MM.1S (cell line): ENCODE data around the gene GRIK1.

Experiments
- DNase-seq: peaks from one replicate; pipeline ENCODE4 v3.0.0-alpha.2; 2015
- H2AFZ ChIP-seq: fragments of 300-600 bp; sonication (generic); 2 replicates; pipeline ENCODE4 v1.6.0; 2016; ENCODE audit warnings: antibody characterized with exemption, low read length
- H3F3A ChIP-seq: fragments of 300-600 bp; sonication (generic); 2 replicates; pipeline ENCODE4 v1.6.1; 2016; ENCODE audit warnings: mild to moderate bottlenecking, antibody characterized with exemption, low read length, moderate library complexity, mixed read lengths; ENCODE audit not compliant: insufficient read depth
- H3K27ac ChIP-seq: fragments of 300-600 bp; sonication (generic); 2 replicates; pipeline ENCODE4 v1.5.1; 2016; ENCODE audit warnings: mild to moderate bottlenecking, low read length
- H3K27me3 ChIP-seq: fragments of 300-600 bp; sonication (generic); replicated peaks from 2 replicates; pipeline ENCODE4 v1.6.0; 2016; ENCODE audit warnings: low read length; ENCODE audit not compliant: insufficient read depth
- H3K36me3 ChIP-seq: fragments of 300-600 bp; sonication (generic); replicated peaks from 2 replicates; pipeline ENCODE4 v1.6.1; 2016; ENCODE audit warnings: mild to moderate bottlenecking, low read length, mixed read lengths; ENCODE audit not compliant: insufficient read depth
- H3K4me1 ChIP-seq: fragments of 300-600 bp; sonication (generic); 2 replicates; pipeline ENCODE4 v1.6.1; 2016; ENCODE audit warnings: low read length, mixed read lengths
- H3K4me2 ChIP-seq: fragments of 300-600 bp; sonication (generic); 2 replicates; pipeline ENCODE4 v1.6.0; 2016; ENCODE audit warnings: low read depth, low read length
- H3K4me3 ChIP-seq: fragments of 300-600 bp; sonication (generic); 2 replicates; pipeline ENCODE4 v1.5.1; 2016; ENCODE audit warnings: low read length, mixed read lengths
- H3K79me2 ChIP-seq: fragments of 300-600 bp; sonication (generic); 2 replicates; pipeline ENCODE4 v1.6.1; 2016; ENCODE audit warnings: mixed run types, low read length, mixed read lengths
- H3K9ac ChIP-seq: fragments of 300-600 bp; sonication (generic); 2 replicates; pipeline ENCODE4 v1.6.1; 2016; ENCODE audit warnings: low read length, mixed read lengths
- H3K9me2 ChIP-seq: fragments of 300-600 bp; sonication (generic); replicated peaks from 2 replicates; pipeline ENCODE4 v1.6.1; 2016; ENCODE audit warnings: mild to moderate bottlenecking, low read length, mixed read lengths; ENCODE audit not compliant: insufficient read depth
- H3K9me3 ChIP-seq: fragments of 300-600 bp; sonication (generic); replicated peaks from 2 replicates; pipeline ENCODE4 v1.6.1; 2016; ENCODE audit warnings: mild to moderate bottlenecking, low read length, mixed read lengths; ENCODE audit not compliant: insufficient read depth
- H4K20me1 ChIP-seq: fragments of 300-600 bp; sonication (generic); 2 replicates; pipeline ENCODE4 v1.6.1; 2016; ENCODE audit warnings: mild to moderate bottlenecking, low read length, moderate library complexity, mixed read lengths; ENCODE audit not compliant: insufficient read depth
- EZH2 ChIP-seq: fragments of 300-600 bp; sonication (generic); optimal IDR thresholded peaks from 2 replicates; pipeline ENCODE3; 2017; ENCODE audit warnings: low read depth, mild to moderate bottlenecking, antibody characterized with exemption, low read length, mixed read lengths
- EZH2phosphoT487 ChIP-seq: fragments of 300-600 bp; sonication (generic); IDR thresholded peaks from 2 replicates; pipeline ENCODE4 v1.6.1; 2018; ENCODE audit warnings: antibody characterized with exemption, low read length
- TF ChIP-seq, protein P1 (sequence below): fragments of 300-600 bp; sonication (generic); IDR thresholded peaks from 2 replicates; pipeline ENCODE4 v1.5.1; 2016; ENCODE audit warnings: antibody characterized with exemption, low read length, mixed read lengths

GRIK1 gene

GRCh38 chr21:29676395-29676794 lies 263.4 kb downstream of the GRIK1 start:
- Histone ChIP-seq H3K9me2 (no peaks in the 10 kb centered on the region), H3K36me3 (no peaks in the 10 kb centered on the region), H3F3A (no peaks in the 10 kb centered on the region), H3K9ac (no peak overlapping the region), H3K4me1 (no peaks in the 10 kb centered on the region), H3K4me2 (no peak overlapping the region), H3K27ac (no peak overlapping the region), H2AFZ (no peak overlapping the region), H4K20me1 (no peaks in the 10 kb centered on the region), H3K4me3 (no peak overlapping the region), H3K9me3 (no peaks in the 10 kb centered on the region), H3K27me3 (no peaks in the 10 kb centered on the region), H3K79me2 (no peaks in the 10 kb centered on the region)
- TF ChIP-seq EZH2 (no peak), EZH2phosphoT487 (no peak)
- TF ChIP-seq, protein P1, sequence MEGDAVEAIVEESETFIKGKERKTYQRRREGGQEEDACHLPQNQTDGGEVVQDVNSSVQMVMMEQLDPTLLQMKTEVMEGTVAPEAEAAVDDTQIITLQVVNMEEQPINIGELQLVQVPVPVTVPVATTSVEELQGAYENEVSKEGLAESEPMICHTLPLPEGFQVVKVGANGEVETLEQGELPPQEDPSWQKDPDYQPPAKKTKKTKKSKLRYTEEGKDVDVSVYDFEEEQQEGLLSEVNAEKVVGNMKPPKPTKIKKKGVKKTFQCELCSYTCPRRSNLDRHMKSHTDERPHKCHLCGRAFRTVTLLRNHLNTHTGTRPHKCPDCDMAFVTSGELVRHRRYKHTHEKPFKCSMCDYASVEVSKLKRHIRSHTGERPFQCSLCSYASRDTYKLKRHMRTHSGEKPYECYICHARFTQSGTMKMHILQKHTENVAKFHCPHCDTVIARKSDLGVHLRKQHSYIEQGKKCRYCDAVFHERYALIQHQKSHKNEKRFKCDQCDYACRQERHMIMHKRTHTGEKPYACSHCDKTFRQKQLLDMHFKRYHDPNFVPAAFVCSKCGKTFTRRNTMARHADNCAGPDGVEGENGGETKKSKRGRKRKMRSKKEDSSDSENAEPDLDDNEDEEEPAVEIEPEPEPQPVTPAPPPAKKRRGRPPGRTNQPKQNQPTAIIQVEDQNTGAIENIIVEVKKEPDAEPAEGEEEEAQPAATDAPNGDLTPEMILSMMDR, result no peak
- no peak for DNase-seq

DNA sequence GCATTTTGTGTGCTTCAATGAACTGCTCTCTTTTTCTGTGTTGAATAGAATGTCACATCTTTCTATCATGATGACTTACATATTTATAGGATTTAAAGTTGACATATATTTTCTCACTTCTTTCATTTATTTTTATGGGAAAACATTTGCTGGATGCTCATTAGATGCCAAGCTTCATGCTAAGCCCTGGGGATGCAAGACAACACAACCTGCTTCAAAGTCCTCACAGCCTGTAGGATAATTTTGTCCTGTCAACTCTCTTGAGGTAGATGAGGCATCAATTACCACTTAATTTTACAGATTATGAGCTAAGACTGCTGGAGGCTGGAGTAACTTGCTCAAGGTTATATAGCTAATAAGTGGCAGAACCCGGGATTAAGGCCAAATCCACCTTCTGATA lies 264.3 kb downstream of the GRIK1 start:
- Histone ChIP-seq H3K4me1 (no peaks in the 10 kb centered on the region), H3K9ac (no peak overlapping the region), H3K9me3 (no peaks in the 10 kb centered on the region), H3F3A (no peaks in the 10 kb centered on the region), H4K20me1 (no peaks in the 10 kb centered on the region), H3K27ac (no peak overlapping the region), H3K4me3 (no peak overlapping the region), H2AFZ (no peak overlapping the region), H3K36me3 (no peaks in the 10 kb centered on the region), H3K9me2 (no peaks in the 10 kb centered on the region), H3K27me3 (no peaks in the 10 kb centered on the region), H3K4me2 (no peak overlapping the region), H3K79me2 (no peaks in the 10 kb centered on the region)
- DNase-seq, result no peak
- TF ChIP-seq EZH2 (no peak), EZH2phosphoT487 (no peak)
- TF ChIP-seq, protein P1, result no peak

- no peak for TF ChIP-seq EZH2
- TF ChIP-seq, protein P1, result no peak
- no peak for TF ChIP-seq EZH2phosphoT487
- DNase-seq, result no peak
- H4K20me1 ChIP-seq, result no peaks in the 10 kb centered on the region
- no peak overlapping the region for H3K4me3 ChIP-seq
- no peaks in the 10 kb centered on the region for H3K27me3 ChIP-seq
- H3F3A ChIP-seq, result no peaks in the 10 kb centered on the region
- H3K9me3 ChIP-seq, result no peaks in the 10 kb centered on the region
- H3K9ac ChIP-seq, result no peak overlapping the region
- no peak overlapping the region for H3K4me2 ChIP-seq
- no peaks in the 10 kb centered on the region for H3K36me3 ChIP-seq
- H3K79me2 ChIP-seq, result no peaks in the 10 kb centered on the region
- H3K4me1 ChIP-seq, result no peaks in the 10 kb centered on the region
- H2AFZ ChIP-seq, result no peak overlapping the region
- no peak overlapping the region for H3K27ac ChIP-seq
- H3K9me2 ChIP-seq, result no peaks in the 10 kb centered on the region
Observed at GRCh38 chr21:29674343-29674742, 265.5 kb downstream of the GRIK1 start.
